GM19238 (cell line): ENCODE data around the gene PRR19.

Source experiments
- DNase-seq: peaks from one replicate; pipeline ENCODE4 v3.0.0; 2011; ENCODE audit warnings: low spot score; ENCODE audit not compliant: insufficient read length

The PRR19 gene

GRCh38 chr19:42348211-42348610 lies 46.3 kb downstream of the PRR19 start:
- DNase-seq, result no peak

GRCh38 chr19:42349378-42350107 lies 47.6 kb downstream of the PRR19 start:
- DNase-seq, result no peak

GRCh38 chr19:42350417-42350816 lies 48.5 kb downstream of the PRR19 start:
- DNase-seq, result no peak

- no peak for DNase-seq
Measured at GRCh38 chr19:42351079-42351735, 49.3 kb downstream of the PRR19 start.

- no peak for DNase-seq
Measured at GRCh38 chr19:42352301-42353259, 50.6 kb downstream of the PRR19 start.

- DNase-seq, result no peak
Measured at GRCh38 chr19:42353341-42354015, 51.5 kb downstream of the PRR19 start.

- DNase-seq, result no peak
Measured at GRCh38 chr19:42355896-42356295, 54.0 kb downstream of the PRR19 start.

- no peak for DNase-seq
Measured at GRCh38 chr19:42356686-42357085, 54.8 kb downstream of the PRR19 start.

- DNase-seq, result no peak
Measured at GRCh38 chr19:42357290-42357689, 55.4 kb downstream of the PRR19 start.
